ENCODE measurements around the gene PRKCB.

DNA sequence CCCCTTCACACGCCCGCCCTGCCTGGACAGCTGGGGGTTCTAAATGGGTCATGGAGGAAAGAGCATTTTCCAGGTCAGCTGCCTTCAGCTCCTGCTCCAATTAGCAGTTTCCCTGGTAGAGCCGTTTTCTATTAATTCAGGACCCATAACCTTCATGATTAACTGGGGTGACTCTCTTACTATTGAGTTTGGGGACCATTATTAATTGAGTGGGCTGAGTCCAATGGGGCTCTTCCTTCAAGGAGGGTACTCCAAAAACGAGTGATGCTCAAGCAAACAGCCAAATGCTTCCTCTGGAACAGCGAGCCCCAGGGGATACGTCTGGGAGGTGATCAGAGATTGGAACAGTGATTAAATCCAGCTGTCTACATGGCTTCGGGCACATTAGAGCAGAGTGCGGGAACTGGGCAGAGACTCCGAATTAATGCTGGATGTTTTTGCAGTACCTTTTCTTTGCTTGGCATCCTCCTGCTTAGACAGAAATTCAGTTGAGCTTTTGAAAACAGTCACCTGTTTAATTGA lies 352.3 kb downstream of the PRKCB start:
- no peak for TF ChIP-seq POLR2A (IDR thresholded peaks at IDR 0.05)
- TF ChIP-seq, protein P1, sequence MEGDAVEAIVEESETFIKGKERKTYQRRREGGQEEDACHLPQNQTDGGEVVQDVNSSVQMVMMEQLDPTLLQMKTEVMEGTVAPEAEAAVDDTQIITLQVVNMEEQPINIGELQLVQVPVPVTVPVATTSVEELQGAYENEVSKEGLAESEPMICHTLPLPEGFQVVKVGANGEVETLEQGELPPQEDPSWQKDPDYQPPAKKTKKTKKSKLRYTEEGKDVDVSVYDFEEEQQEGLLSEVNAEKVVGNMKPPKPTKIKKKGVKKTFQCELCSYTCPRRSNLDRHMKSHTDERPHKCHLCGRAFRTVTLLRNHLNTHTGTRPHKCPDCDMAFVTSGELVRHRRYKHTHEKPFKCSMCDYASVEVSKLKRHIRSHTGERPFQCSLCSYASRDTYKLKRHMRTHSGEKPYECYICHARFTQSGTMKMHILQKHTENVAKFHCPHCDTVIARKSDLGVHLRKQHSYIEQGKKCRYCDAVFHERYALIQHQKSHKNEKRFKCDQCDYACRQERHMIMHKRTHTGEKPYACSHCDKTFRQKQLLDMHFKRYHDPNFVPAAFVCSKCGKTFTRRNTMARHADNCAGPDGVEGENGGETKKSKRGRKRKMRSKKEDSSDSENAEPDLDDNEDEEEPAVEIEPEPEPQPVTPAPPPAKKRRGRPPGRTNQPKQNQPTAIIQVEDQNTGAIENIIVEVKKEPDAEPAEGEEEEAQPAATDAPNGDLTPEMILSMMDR (IDR thresholded peaks at IDR 0.05), result no peak
- no peak for TF ChIP-seq POLR2AphosphoS5 (IDR thresholded peaks at IDR 0.05)
